Esophagus squamous epithelium (tissue), 4 donors: Measurements from ENCODE around the gene TRIM63.

Source experiments
- CTCF ChIP-seq, 6 experiments: fragments of 450-650 bp in 4 of 6; fragments of 200-600 bp in 2 of 6; sonication (generic) in 2 of 6; IDR thresholded peaks; one replicate each; pipeline ENCODE4 v1.5.1; 2016 to 2019; ENCODE audit warnings: antibody characterized with exemption in 6 of 6, mild to moderate bottlenecking in 4 of 6, moderate library complexity in 4 of 6
- POLR2A ChIP-seq, 4 donors: fragments of 450-650 bp; IDR thresholded peaks; one replicate each; pipeline ENCODE4 v1.6.1; 2017; ENCODE audit warnings: antibody characterized with exemption in 4 of 4, mild to moderate bottlenecking in 4 of 4, moderate library complexity in 3 of 4

- TF ChIP-seq POLR2A (IDR thresholded peaks at IDR 0.05) (no peak), CTCF (IDR thresholded peaks at IDR 0.05) (no peak)
Observed at GRCh38 chr1:26031196-26031595, 36.2 kb downstream of the TRIM63 start.
